Measurements from ENCODE around the gene ANKS1B. TPM values are rescaled to one million over a fixed set of nuclear protein-coding genes. Genes with fewer than 3 reads are reported as not detected.

The ANKS1B gene
- polyA plus RNA-seq, 3 donors = not detected

GRCh38 chr12:100024974-100025555 is 40.3 kb upstream of the ANKS1B start:
- Mint-ChIP-seq H3K4me1 (no peaks in the 10 kb centered on the region), H3K9me3 (peaks cover 0 to 20% (median 9%) of the 10 kb centered on the region in 7 donors), H3K36me3 (peaks cover 0 to 6% of the 10 kb centered on the region in 2 donors), H3K27me3 (ENCODE audit: low read depth in 3 of 3) (peaks cover 0 to 2% (median 1%) of the 10 kb centered on the region in 3 donors), H3K4me3 (no peak overlapping the region), H3K27ac (no peak overlapping the region)
- WGBS (ENCODE audit: insufficient coverage) = no CpG with 5 or more reads among the region's 2 CpGs
- Histone ChIP-seq H3K27ac (ENCODE audit: low read depth in 1 of 2, low read length in 2 of 2) (no peak overlapping the region), H3K4me3 (replicated peaks in 1 of 3; ENCODE audit: low read depth in 2 of 3, low read length in 3 of 3) (no peak overlapping the region), H3K79me2 (ENCODE audit: insufficient read depth, low read length) (no peaks in the 10 kb centered on the region), H4K20me1 (ENCODE audit: insufficient read depth, low read length) (no peaks in the 10 kb centered on the region), H3K9me3 (replicated peaks in 1 of 2; ENCODE audit: control insufficient read depth in 1 of 2, insufficient read depth in 1 of 2, low read length in 2 of 2) (no peaks in the 10 kb centered on the region), H2AFZ (ENCODE audit: insufficient read depth, low read depth, low read length, poor library complexity, severe bottlenecking) (no peak overlapping the region), H3K27me3 (ENCODE audit: control insufficient read depth in 2 of 2, insufficient read depth in 2 of 2, low read length in 2 of 2) (no peaks in the 10 kb centered on the region), H3K9ac (ENCODE audit: insufficient read depth, low read length, poor library complexity, severe bottlenecking) (no peak overlapping the region), H3K4me2 (replicated peaks; ENCODE audit: extremely low read depth, low read length, poor library complexity, severe bottlenecking) (no peak overlapping the region), H3K4me1 (ENCODE audit: control insufficient read depth in 1 of 2, insufficient read depth in 2 of 2, low read length in 2 of 2) (no peaks in the 10 kb centered on the region), H3K36me3 (replicated peaks in 1 of 2; ENCODE audit: control insufficient read depth in 1 of 2, insufficient read depth in 2 of 2, low read length in 2 of 2) (no peaks in the 10 kb centered on the region)
- TF ChIP-seq CTCF (IDR thresholded peaks at IDR 0.05) = no peak
- no peak for DNase-seq
- intact Hi-C loops (cut with micrococcal nuclease) = no loop called here

GRCh38 chr12:100020370-100020769 is 35.6 kb upstream of the ANKS1B start:
- no peak for DNase-seq
- H3K4me1 ChIP-seq (ENCODE audit: control insufficient read depth in 1 of 2, insufficient read depth in 2 of 2, low read length in 2 of 2) = no peaks in the 10 kb centered on the region
- H3K27me3 Mint-ChIP-seq (ENCODE audit: low read depth in 3 of 3) = peaks cover 0 to 6% (median 2%) of the 10 kb centered on the region in 3 donors
- no peak overlapping the region for H3K27ac ChIP-seq (ENCODE audit: low read depth in 1 of 2, low read length in 2 of 2)
- no peak overlapping the region for H3K27ac Mint-ChIP-seq
- H3K4me3 Mint-ChIP-seq = no peak overlapping the region
- H3K4me2 ChIP-seq (replicated peaks; ENCODE audit: extremely low read depth, low read length, poor library complexity, severe bottlenecking) = no peak overlapping the region
- H3K9ac ChIP-seq (ENCODE audit: insufficient read depth, low read length, poor library complexity, severe bottlenecking) = no peak overlapping the region
- H3K79me2 ChIP-seq (ENCODE audit: insufficient read depth, low read length) = no peaks in the 10 kb centered on the region
- peaks cover 0 to 30% (median 12%) of the 10 kb centered on the region in 7 donors for H3K9me3 Mint-ChIP-seq
- intact Hi-C loops (cut with micrococcal nuclease) = no loop called here
- H3K27me3 ChIP-seq (ENCODE audit: control insufficient read depth in 2 of 2, insufficient read depth in 2 of 2, low read length in 2 of 2) = no peaks in the 10 kb centered on the region
- H3K9me3 ChIP-seq (replicated peaks in 1 of 2; ENCODE audit: control insufficient read depth in 1 of 2, insufficient read depth in 1 of 2, low read length in 2 of 2) = no peaks in the 10 kb centered on the region
- H3K4me1 Mint-ChIP-seq = no peaks in the 10 kb centered on the region
- no CpG with 5 or more reads among the region's 1 CpG for WGBS (ENCODE audit: insufficient coverage)
- no peak for TF ChIP-seq CTCF (IDR thresholded peaks at IDR 0.05)
- no peaks in the 10 kb centered on the region for H3K36me3 ChIP-seq (replicated peaks in 1 of 2; ENCODE audit: control insufficient read depth in 1 of 2, insufficient read depth in 2 of 2, low read length in 2 of 2)
- H2AFZ ChIP-seq (ENCODE audit: insufficient read depth, low read depth, low read length, poor library complexity, severe bottlenecking) = no peak overlapping the region
- no peaks in the 10 kb centered on the region for H4K20me1 ChIP-seq (ENCODE audit: insufficient read depth, low read length)
- no peak overlapping the region for H3K4me3 ChIP-seq (replicated peaks in 1 of 3; ENCODE audit: low read depth in 2 of 3, low read length in 3 of 3)
- H3K36me3 Mint-ChIP-seq = peaks cover 0 to 6% of the 10 kb centered on the region in 2 donors

All from CD14-positive monocyte (primary cell).